Spleen (tissue), 7 donors: Measurements from ENCODE around the gene SH3BP5.

Experiments
- POLR2AphosphoS5 ChIP-seq, 3 donors: sonication (generic); formaldehyde crosslinking; IDR thresholded peaks; one replicate each; pipeline ENCODE4 v1.5.1; 2017; ENCODE audit warnings: antibody characterized with exemption in 3 of 3
- TF ChIP-seq, protein P1 (sequence below), 11 experiments: fragments of 200-600 bp in 7 of 11; fragments of 450-650 bp in 4 of 11; sonication (generic) in 4 of 11; IDR thresholded peaks in 8 of 11; conservative IDR thresholded peaks in 3 of 11; 1 replicate in 7 of 11; 2 replicates in 4 of 11; pipeline versions ENCODE4 v1.4.0 to v1.8.0; 2016 to 2021; ENCODE audit warnings: antibody characterized with exemption in 11 of 11, inconsistent platforms in 4 of 11, mild to moderate bottlenecking in 1 of 11
- donor health status: DM: no; HTN: no; CAD: no; lungs with moderate emphysema.
- donor health status: DM: no; HTN: no; CAD: no.
- donor health status: DM: no; HTN: no; CAD: no.

DNA sequence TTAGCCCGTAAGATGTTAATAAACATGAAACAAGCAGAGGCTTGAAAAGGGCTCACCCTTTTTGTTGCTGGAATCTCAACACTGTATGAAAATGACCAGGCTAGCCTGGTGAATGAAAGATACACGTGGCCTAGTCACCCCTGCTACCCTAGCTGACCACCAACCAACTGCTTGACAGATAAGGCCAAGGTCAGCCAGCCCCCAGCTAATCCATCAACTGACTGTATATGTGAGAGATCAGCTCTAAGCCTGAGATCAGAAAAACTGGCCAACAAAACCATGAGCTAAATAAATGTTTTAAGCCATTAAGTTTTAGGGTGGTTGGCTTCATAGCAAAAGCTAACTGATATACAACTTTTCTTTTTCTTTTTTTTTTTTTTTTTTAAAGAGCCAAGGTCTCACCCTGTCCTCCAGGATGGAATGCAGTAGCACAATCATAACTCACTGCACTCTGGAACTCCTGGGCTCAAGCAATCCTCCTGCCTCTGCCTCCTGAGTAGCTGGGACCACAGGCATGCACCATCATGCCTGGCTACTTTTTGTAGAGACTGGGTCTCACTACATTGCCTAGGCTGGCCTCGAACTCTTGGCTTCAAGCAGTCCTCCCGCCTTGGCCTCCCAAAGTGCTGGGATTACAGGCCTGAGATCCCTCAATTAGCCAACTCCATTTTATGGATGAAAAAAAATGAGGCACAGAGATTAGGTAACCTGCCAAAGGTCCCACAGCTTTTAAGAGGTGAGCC, 34.6 kb downstream of the SH3BP5 start:
- TF ChIP-seq, protein P1, sequence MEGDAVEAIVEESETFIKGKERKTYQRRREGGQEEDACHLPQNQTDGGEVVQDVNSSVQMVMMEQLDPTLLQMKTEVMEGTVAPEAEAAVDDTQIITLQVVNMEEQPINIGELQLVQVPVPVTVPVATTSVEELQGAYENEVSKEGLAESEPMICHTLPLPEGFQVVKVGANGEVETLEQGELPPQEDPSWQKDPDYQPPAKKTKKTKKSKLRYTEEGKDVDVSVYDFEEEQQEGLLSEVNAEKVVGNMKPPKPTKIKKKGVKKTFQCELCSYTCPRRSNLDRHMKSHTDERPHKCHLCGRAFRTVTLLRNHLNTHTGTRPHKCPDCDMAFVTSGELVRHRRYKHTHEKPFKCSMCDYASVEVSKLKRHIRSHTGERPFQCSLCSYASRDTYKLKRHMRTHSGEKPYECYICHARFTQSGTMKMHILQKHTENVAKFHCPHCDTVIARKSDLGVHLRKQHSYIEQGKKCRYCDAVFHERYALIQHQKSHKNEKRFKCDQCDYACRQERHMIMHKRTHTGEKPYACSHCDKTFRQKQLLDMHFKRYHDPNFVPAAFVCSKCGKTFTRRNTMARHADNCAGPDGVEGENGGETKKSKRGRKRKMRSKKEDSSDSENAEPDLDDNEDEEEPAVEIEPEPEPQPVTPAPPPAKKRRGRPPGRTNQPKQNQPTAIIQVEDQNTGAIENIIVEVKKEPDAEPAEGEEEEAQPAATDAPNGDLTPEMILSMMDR (IDR thresholded peaks at IDR 0.05 in 8 of 11, conservative IDR thresholded peaks at IDR 0.05 in 3 of 11) = no peak
- no peak for TF ChIP-seq POLR2AphosphoS5 (IDR thresholded peaks at IDR 0.05)
